Fibroblast of villous mesenchyme (primary cell): ENCODE results near the gene PUM1. TPM values are rescaled to one million over a fixed set of nuclear protein-coding genes. Genes with fewer than 3 reads are reported as not detected.

Source experiments
- DNase-seq: peaks from one replicate; pipeline ENCODE4 v3.0.0-alpha.2; 2010; ENCODE audit warnings: low read depth
- H3K4me3 ChIP-seq: 2 replicates; pipeline ENCODE4 v1.5.1; 2011; ENCODE audit warnings: low read depth, mild to moderate bottlenecking, low read length
- CTCF ChIP-seq: IDR thresholded peaks from 2 replicates; pipeline ENCODE4 v1.5.1; 2012; ENCODE audit warnings: low read depth, mild to moderate bottlenecking, low read length; ENCODE audit not compliant: insufficient read depth
- total RNA-seq: library from RNA; depleted of rRNA; stranded (reverse); fragments of >200 nt; gene quantifications from 2 replicates; pipeline ENCODE4 v1.2.3, GENCODE V29; 2012

Gene PUM1
- total RNA-seq, 1 donor = 81.6 TPM

DNA sequence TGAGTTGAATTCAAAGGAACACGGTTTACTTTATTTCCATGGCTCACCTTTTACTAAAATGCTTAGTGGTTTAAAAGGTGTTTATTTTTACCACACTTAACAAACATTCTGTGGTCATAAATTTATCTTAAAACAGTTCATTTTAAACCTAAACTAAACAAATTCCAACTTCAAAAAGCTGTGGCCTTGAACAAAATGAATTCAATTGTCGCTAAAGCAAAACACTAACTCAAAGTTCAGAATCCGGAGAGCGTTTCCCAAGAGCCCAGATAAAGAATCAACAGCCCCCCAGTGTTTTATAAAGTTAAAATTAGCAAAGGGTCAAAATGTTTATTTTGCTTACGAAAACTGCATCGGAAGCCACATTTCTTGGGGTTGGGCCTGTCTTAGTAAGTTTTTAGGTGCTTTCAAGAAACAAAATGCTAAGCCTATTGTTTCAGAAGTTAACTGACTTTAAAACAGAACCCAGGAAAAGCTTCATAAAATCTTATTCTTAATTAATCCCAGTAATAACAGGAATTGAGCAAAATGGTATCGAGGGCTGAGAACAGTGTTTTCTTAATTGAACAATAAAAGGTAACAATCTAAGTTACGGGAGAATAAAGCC, 1.3 kb downstream of the PUM1 start:
- peak; percentile 52 for DNase-seq
- H3K4me3 ChIP-seq = peak overlapping the region; percentile 96
- no peak for TF ChIP-seq CTCF

- TF ChIP-seq CTCF = no peak
- peak; percentile 28 for DNase-seq
- H3K4me3 ChIP-seq = peak overlapping the region; percentile 96
Observed at GRCh38 chr1:31063631-31064030, 1.9 kb downstream of the PUM1 start.

- no peak for TF ChIP-seq CTCF
- DNase-seq = no peak
- peak overlapping the region; percentile 96 for H3K4me3 ChIP-seq
Observed at GRCh38 chr1:31062867-31063380, 2.6 kb downstream of the PUM1 start.

- peak overlapping the region; percentile 96 for H3K4me3 ChIP-seq
- DNase-seq = peak; percentile 13
Observed at GRCh38 chr1:31062162-31062866, 3.2 kb downstream of the PUM1 start.

DNA sequence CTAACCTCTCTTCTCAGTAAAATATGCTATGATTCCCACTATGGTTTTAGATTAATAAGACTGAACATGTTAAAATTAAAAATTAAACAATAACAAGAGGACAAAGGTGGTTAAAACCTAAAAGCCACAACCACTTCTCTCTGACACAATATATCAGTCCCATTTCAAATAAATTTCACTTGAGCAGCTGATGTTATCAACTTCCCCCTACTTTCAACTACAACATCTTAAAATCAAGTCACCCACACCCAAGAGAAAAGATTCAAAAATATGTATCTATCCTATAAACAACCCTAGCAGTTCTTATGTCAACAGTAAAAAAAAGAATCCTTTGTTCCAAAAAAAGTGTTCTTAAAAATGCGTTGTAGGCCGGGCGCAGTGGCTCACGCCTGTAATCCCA, 7.5 kb downstream of the PUM1 start:
- H3K4me3 ChIP-seq = no peak overlapping the region
- no peak for TF ChIP-seq CTCF
- no peak for DNase-seq

GRCh38 chr1:31055953-31056352, 9.6 kb downstream of the PUM1 start:
- no peak for TF ChIP-seq CTCF
- H3K4me3 ChIP-seq = no peak overlapping the region
- DNase-seq = no peak

DNA sequence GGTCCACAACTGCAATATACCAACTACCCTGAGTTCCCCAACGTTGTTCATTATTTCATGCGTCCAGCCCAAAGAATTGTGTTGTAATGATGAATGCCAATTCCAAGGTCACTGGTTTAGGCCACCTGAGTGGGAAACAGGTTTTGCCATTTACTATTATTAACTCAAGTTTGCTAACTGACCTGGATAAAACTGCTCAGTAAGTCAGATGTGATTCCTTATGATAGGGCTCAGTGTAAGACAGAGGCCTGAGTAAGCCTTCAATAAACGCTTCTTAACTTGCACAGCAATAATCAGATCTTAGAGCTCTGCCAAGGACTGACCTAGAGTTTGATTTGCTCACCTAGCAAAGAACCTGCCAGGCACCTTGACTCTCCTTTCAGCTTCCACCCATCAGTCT, 10.0 kb downstream of the PUM1 start:
- no peak overlapping the region for H3K4me3 ChIP-seq
- no peak for TF ChIP-seq CTCF
- no peak for DNase-seq
